GM18909 (cell line): ENCODE measurements around the gene TRIM17.

ENCODE experiments used
- ATAC-seq: cut with Tn5 transposase; IDR thresholded peaks from one replicate; pipeline ENCODE4 v1.9.1; 2021; ENCODE audit warnings: mild to moderate bottlenecking; ENCODE audit not compliant: unreplicated experiment, poor library complexity

The TRIM17 gene

DNA sequence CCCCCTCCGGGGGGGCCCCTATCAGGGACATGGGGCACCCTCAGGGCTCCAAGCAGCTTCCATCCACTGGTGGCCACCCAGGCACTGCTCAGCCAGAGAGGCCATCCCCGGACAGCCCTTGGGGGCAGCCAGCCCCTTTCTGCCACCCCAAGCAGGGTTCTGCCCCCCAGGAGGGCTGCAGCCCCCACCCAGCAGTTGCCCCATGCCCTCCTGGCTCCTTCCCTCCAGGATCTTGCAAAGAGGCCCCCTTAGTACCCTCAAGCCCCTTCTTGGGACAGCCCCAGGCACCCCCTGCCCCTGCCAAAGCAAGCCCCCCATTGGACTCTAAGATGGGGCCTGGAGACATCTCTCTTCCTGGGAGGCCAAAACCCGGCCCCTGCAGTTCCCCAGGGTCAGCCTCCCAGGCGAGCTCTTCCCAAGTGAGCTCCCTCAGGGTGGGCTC lies 44.9 kb downstream of the TRIM17 start:
- no peak for ATAC-seq

DNA sequence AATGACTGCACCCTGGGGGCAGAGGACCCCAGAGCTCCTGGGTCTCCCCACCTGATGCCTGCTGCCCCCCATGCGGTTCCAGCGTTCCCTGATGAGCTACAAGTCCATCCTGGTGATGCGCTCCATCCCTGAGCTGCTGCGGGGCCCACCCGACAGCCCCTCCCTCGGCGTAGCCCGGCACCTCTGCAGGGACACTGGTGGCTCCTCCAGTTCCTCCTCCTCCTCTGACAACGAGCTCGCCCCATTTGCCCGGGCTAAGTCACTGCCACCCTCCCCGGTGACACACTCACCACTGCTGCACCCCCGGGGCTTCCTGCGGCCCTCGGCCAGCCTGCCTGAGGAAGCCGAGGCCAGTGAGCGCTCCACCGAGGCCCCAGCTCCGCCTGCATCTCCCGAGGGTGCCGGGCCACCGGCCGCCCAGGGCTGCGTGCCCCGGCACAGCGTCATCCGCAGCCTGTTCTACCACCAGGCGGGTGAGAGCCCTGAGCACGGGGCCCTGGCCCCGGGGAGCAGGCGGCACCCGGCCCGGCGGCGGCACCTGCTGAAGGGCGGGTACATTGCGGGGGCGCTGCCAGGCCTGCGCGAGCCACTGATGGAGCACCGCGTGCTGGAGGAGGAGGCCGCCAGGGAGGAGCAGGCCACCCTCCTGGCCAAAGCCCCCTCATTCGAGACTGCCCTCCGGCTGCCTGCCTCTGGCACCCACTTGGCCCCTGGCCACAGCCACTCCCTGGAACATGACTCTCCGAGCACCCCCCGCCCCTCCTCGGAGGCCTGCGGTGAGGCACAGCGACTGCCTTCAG lies 45.5 kb downstream of the TRIM17 start:
- no peak for ATAC-seq

DNA sequence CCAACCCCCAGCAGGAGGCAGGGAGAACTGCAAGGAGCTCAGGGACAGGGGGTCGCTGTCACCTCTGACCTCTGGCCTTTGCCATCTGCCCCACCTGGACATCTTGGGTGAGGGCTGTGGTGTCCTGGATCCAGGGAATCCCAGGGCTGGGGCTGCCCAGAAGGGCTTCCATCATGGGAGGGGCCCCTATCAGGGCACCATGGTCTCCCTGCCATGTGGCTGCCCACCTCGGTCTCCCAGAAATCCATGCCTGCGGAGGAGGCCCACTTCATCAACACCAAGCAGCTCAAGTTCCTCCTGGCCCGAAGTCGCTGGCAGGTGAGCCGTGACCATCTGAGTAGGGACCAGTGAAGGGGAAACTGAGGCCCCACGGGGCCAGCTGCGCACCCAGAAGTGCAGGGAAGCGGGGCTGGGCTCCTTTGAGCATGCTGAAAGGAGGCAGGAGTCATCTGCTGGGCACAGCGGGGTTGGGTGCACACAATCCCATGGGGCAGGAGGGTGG lies 46.2 kb downstream of the TRIM17 start:
- no peak for ATAC-seq

DNA sequence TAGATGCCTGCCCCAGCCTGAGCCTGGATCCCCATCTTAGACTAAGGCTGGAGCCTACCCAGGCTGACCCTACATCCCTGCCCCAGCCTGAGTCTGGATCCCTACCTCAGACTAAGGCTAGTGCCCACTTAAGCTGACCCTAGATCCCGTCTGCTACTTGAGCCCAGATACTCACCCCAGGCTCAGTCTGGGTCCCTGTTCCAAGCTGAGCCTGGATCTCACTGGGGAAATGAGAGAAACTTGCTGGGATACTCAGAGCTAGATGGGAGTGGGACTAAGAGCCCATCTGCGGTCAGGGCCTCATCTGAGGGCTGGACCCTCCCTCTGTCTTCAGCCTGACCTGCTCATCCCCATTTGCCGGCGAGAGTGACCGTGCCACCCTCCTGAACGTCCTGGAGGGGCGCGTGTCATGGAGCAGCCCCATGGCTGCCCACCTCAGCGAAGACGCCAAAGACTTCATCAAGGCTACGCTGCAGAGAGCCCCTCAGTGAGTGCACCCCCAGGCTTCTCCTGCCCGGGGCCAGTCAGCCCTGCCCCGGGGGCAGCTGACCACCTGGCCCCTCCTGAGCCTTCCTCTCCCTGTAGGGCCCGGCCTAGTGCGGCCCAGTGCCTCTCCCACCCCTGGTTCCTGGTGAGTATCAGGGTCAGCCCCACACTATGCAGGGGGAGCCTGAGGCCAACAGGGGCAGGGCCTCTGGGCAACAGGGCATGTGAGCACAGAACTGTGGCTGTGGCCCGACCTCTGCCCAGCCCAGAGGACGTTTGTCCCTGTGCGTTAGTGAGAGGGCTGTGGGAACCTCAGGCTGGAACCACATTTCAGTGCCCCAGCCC lies 46.8 kb downstream of the TRIM17 start:
- ATAC-seq: no peak

DNA sequence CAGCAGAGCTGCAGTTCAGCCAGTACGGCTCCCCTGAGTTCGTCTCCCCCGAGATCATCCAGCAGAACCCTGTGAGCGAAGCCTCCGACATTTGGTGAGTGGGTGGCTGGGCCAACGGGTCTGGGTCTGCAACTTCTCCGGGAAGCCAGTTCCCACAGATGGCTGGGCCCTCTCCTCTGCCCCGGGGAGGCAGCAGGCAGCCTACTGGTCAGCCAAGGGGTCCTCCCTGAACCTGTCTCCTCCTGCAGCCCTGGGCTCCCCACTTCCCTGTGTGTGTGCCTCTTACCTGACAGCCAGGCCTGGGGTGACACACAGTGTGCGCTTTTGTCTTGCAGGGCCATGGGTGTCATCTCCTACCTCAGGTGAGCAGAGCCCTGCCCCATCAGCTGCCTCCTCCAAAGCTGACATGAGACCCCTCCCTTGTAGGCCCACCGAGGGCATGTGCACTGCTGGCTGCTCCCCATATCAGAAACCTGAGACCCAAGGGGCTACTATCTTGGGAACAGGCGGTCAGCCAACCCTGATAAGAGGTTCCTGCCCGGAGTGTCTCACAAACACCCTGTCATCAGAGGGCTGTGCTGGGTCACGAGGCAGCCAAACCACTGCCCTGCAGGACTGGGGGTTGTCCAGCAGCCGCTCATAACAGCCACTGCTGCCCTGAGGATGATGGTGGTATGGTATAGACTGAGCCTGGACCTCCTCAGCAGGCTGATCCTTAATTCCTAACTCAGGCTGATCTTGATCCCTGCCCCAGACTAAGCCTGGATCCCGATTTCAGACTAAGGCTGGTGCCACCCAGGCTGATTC lies 47.7 kb downstream of the TRIM17 start:
- no peak for ATAC-seq

- ATAC-seq: no peak
Observed at GRCh38 chr1:228367798-228368791, 48.6 kb downstream of the TRIM17 start.

GRCh38 chr1:228366866-228367741 lies 49.6 kb downstream of the TRIM17 start:
- ATAC-seq: no peak

- ATAC-seq: no peak
Observed at GRCh38 chr1:228366062-228366865, 50.4 kb downstream of the TRIM17 start.

DNA sequence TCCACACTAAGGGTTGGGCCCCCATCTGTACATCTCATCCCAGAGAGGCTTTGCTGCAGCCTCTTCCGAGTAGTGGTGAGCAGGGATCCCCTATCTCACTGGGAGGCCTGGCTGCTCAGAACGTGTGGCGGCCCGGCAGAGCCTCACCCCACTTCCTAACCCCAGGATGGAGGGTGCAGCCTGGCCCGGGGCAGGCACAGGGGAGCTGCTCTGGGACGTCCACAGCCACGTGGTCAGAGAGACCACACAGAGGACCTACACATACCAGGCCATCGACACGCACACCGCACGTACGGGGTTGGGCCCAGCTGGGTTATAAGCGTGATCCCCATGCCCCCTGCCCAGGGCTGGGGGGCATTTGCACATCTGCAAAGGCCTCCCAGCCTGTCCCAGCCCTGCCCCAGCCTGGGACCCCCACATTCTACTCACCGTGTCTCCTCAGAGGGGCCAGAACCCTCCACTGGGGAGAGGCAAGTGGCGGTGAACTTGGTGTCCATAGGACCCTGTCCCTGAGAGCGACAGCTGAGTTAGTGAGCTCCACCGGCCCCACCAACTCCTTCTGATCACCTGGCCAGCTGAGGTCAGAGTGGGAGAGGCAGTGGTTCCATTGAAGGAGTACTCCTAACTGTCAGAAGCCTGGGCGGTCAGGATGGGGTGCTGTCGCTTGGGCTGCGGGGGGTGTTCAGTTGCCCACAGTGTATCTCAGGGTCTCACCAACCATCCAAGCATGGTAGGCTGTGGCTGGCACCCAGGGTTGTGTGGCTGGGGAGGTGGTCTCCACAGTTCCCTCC lies 51.2 kb downstream of the TRIM17 start:
- no peak for ATAC-seq

- no peak for ATAC-seq
Observed at GRCh38 chr1:228364706-228365213, 51.9 kb downstream of the TRIM17 start.

DNA sequence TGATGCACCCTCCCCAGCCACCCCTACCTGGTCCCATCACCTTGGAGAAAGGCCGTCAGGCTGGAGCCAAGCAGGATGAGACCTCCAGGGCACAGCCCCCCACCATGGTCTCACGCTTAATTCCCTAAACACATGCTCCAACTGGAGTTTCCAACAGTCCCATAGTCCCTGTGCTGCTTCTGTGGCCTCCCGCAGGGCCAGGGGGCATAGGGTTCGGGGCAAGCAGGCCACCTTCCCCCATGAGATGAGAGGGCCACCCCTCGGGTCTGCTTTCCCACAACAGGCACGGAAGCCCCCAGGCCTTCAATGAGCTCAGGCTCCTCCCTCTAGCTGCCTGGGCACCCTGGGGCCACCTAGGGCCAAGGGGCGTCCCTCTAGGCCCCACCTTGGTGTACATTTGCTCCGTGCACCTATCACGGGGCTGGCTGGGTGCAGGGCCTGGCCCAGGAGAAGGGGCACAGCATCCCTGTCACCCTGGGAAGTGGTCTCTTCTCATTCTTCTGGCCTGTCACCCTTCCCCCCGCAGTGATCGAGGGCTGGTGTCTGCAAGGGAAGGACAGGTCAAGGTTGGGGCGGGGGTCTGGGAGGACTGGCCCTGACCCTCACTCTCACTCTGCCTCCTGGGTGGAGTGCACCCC lies 52.5 kb downstream of the TRIM17 start:
- no peak for ATAC-seq

- no peak for ATAC-seq
Observed at GRCh38 chr1:228363686-228364067, 53.0 kb downstream of the TRIM17 start.

DNA sequence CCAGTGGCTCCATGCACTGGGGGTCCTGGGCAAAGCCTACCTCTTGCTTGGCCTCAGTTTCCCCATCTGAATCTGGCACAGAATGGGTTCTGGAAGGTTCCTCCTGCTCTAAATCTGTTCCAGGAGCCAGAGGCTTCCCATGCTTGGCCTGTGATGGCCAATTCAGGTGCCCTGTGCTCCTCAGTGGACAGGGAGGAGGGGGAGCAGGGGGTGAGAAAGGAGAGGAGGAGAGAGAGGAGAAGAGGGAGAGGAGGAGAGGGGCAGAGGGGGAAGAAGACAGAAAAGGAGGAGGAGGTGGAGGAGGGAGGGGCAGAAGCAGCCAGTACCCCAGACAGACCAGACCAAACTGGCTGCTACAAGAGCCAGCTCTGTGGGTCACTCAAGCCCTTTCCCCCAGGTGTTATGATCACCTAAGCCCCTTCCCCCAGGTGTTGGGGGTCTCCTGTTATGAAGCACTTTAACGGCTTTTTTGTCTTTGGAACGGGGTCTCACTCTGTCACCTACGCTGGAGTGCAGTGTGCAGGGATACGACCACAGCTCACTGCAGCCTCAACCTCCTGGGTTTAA lies 53.7 kb downstream of the TRIM17 start:
- ATAC-seq: no peak

DNA sequence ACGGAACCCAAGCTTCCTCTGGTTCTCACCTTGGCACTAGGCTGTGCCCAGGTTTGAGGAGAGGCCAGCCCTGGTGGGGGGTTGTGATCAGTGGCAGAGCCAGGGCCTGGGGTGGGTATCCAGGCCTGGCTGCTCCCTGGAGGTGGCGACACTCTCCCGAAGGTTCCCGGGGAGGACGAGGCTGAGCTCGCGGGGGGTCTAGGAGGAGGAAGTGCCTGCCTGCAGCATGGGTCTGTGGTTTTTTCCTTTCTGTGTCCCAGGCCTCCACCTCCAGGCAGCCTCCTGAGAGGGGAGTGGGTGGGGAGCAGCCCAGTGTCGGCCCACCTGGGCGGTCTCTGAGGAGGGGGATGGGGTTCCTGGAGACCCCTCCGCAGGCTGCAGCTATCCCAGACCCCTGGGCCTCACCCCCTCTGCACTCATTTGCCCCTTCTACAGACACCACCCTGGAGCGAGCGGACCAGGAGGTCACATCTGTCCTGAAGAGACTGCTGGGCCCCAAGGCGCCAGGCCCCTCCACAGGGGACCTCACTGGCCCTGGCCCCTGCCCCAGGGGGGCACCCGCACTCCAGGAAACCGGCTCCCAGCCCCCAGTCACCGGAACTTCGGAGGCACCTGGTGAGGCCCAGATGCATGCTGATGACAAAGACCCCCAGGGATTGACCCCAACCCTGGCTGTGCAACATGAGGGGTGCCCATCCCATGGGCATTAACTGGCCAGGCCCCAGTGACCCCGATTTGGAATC lies 54.3 kb downstream of the TRIM17 start:
- no peak for ATAC-seq
